GM12892 (cell line): Measurements from ENCODE around the gene EDC4.

Experiments
- POLR2A ChIP-seq: IDR thresholded peaks from 2 replicates; pipeline ENCODE4 v1.6.1; 2011; ENCODE audit warnings: low read depth, low read length, control low read depth
- TAF1 ChIP-seq: IDR thresholded peaks from 2 replicates; pipeline ENCODE4 v1.6.1; 2011; ENCODE audit warnings: low read depth, mild to moderate bottlenecking, control low read depth, low read length, borderline replicate concordance

- TF ChIP-seq POLR2A (no peak), TAF1 (no peak)
These were observed 4.6 kb upstream of the EDC4 start for GRCh38 chr16:67868290-67868689.
